HG03558 (cell line): ENCODE data around the gene PDLIM5.
A peak's percentile ranks its signal among the peaks of the same experiment; 100 is the strongest.
"Not testable (repeated sequence)": the region's sequence is repeated elsewhere in the genome, so short reads cannot be mapped to it uniquely, and the experiment has no call there.

Source experiments
- ATAC-seq: cut with Tn5 transposase; IDR thresholded peaks from one replicate; pipeline ENCODE4 v1.9.1; 2021; ENCODE audit warnings: moderate number of reproducible peaks; ENCODE audit not compliant: unreplicated experiment; ENCODE audit errors: extremely low read depth

Gene PDLIM5

DNA sequence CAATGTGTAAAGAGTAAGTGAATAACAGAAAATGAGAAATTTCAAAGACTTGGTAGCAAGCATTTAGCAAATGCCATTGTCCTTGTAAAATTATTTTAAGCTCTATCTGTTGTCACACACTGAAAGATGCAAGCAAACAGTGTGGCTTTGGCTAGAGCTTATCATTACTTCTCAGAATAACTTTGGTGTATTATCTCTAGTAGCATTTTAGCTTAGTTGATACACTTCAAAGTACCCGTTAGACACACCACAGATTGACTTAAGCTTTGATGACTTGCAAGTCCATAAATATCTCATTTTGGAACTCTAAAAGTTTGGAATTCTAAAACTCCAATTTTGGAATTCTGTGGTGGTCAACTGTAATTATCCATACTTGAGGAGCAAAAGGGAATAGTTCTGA is 98.6 kb downstream of the PDLIM5 start:
- ATAC-seq, result no peak

DNA sequence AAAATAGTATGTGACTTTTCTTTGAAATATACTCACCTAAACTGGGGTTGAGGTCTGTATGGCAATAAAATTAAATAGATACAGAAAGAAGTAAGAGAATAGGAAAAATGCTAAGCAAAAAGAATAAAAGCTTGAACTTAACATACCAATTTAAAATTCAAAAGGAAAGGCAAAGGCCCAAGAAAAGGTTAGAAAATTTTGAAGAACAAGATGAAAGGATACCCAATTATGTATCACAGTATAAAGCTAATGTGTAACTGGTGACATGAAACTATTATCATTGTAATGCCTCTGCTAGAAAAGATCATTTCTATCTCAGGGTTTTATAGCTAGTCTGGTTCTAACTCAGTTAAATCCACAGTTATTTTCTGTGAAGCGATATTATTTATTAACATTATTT is 99.1 kb downstream of the PDLIM5 start:
- ATAC-seq, result no peak

DNA sequence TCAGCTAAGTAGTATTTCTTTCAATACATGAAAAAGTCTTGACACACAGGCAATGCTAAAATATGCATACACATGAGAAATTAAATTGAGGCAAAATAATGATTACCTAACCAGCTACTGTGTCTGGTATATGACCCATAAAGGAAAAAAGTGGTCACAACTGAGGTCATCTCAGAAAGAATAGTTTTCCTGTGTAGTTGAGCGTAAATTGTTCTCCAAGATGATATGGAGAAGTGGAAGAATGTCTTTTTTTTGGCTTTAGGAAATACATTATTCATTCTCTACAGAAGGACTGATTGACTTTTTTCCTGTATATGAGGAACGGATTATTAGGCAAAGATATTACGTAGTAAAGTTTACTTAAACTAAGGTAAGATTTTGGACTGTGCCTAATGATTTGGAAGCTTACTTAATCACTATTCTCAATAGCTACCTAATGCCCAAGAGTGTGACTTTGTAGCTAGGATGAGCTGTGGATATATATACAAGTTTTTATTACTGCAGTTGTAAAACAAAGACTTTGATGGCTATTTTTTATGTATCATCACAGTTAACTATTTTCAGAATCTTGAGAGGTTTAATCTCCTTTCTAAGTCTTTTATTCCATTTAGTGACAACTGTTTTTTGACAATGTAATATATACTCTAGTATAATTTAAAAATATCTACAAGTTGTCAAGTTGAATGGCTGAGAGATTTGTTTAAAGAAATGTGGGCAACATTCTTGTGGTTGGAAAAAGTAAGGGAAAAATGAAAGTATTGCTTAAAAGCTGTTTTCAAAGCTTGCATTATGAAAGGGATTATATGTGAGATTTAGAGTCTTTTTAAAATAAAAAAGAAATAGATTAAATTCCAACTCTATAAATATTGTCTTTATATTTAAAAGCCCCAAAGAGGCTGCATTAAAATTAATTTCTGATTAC is 100.2 kb downstream of the PDLIM5 start:
- no peak for ATAC-seq

DNA sequence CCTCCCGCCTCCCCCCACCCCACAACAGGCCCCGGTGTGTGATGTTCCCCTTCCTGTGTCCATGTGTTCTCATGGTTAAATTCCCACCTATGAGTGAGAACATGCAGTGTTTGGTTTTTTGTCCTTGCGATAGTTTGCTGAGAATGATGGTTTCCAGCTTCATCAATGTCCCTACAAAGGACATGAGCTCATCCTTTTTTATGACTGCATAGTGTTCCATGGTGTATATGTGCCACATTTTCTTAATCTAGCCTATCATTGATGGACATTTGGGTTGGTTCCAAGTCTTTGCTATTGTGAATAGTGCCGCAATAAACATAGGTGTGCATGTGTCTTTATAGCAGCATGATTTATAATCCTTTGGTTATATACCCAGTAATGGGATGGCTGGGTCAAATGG is 104.3 kb downstream of the PDLIM5 start:
- not testable (repeated sequence) for ATAC-seq

DNA sequence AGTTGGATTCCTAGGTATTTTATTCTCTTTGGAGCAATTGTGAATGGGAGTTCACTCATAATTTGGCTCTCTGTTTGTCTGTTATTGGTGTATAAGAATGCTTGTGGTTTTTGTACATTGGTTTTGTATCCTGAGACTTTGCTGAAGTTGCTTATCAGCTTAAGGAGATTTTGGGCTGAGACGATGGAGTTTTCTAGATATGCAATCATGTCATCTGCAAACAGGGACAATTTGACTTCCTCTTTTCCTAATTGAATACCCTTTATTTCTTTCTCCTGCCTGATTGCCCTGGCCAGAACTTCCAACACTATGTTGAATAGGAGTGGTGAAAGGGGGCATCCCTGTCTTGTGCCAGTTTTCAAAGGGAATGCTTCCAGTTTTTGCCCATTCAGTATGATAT is 105.9 kb downstream of the PDLIM5 start:
- not testable (repeated sequence) for ATAC-seq

DNA sequence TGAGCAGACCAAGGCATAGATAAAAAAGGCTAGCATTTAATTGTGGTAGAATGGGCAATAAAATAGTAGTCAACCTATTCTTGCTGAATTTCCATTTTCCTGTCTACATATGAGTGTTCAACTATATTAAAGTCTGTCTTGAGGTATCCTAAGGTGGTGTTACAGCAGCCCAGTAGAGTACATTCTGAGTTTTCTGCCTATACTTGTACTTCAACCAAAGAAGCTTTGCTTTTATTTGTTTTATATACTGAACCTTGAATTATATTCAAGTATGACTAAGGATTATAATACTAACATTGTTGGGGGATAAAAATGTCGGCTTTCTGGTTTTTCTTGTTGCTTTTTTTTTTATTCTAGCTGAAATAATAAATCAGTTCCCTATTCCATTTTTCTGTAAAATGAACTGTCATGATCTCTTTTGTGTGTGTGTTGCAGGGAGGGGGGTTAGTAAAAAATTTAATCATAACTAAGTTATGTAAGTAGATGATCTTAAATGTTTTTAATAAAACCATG is 106.7 kb downstream of the PDLIM5 start:
- no peak for ATAC-seq

DNA sequence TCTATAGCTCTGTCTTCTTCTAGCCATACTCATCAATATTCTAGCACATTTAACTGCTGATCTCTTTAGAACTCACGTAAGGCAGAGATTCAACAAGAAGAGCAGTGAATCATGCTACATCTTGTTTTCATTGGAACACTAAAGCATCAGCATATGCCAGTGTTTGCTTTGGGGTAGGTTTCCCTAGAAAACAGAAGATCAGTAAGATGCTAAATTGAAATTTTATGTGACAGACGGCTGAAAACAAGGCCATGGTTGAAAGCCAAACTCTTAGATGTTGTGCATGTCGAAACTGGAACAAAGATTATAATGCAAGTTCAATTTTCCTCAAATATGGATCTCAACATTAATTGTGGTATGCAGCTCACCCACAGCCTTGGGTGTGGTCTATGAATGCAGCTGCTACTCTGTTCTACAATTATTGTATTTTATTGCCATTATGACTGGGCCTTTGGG is 107.6 kb downstream of the PDLIM5 start:
- no peak for ATAC-seq

DNA sequence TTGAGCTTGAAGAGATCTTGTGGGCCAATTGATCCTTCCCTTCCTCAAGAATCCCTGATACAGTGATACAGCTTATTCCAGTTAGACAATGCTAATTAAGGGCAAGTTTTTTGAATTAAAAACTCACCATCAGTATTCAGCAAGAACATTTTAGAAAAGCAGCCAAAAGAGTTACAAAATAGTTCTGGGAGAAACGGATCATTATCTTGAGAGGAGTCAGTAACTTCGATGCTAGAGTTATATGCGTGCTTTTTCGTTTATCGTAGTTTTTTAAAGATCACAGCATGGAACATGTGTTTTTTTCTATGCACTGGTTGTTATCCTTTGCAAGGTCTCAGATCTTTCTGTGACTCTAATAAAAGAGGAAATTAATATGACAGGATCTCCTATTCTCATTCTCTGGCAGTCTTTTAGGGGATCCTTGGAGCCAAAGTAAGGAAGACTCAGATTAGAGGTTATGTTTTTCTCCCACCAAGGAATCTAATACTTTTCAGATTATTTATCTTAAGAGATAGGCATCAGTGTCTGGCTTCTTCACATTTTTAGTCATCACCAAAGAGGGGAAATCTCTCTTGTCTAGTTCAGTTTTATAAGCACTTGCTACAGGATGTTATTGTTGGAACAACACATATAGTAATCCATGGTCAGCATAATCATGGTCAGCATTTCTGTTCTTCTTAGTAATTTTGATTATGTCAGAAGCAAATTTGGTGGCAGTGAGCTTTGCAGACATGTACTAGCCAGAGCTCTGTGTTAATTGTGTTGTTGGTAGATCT is 109.7 kb downstream of the PDLIM5 start:
- no peak for ATAC-seq

DNA sequence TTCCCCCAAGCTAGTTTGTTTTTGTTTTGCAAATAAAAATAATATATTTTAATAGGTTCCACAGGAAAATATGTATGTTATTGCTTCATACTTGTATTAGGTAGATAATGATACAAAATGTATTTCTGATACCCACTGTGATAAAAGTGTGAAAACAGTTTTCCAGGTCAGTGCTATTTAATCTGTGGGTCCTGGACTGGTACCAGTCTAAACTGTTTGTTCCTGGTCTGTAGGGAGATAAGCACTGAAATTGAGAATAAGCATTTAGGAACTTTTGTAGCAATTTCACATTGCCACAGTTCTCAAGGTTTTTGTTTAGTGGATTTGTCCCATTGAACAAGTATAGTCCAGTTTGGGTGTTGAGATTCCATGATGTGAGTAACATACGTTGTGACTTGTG is 110.5 kb downstream of the PDLIM5 start:
- ATAC-seq, result no peak

DNA sequence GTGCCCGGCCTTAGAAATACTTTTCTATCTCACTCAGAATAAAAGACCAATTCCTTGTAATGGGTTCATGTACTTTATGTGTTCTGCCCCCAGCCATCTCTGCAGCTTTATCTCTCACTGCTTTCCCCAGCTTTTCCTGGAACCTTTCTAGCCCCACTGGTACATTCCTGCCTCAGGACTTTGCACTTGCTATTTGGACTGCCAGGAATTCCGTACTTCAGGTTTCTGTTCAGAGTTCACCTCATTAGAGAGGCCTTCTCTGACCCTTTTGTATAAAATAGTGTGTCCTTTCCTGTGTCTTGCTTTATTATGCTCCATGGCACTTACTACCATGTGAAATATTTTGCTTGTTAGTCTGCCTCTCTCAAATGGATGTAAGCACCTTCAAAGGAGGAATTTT is 112.5 kb downstream of the PDLIM5 start:
- no peak for ATAC-seq

DNA sequence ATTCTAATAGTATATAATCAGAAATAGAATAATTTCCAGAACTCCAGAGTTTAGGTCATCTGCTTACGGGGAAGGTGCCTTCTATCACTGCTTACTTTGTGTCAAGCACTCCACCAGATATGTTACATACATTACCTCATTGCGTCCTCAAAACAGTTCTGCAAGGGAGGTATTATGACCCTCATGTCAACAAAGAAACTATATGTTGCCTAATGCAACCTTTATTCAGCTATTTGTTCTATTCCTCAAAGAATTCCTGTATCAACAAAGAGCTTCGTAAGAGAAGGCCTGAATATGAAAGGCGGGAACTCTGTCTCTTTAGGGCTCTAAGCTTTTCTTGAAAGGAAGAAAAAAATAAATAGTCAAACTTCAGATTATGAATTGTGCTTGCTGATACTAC is 114.7 kb downstream of the PDLIM5 start:
- ATAC-seq, result no peak

DNA sequence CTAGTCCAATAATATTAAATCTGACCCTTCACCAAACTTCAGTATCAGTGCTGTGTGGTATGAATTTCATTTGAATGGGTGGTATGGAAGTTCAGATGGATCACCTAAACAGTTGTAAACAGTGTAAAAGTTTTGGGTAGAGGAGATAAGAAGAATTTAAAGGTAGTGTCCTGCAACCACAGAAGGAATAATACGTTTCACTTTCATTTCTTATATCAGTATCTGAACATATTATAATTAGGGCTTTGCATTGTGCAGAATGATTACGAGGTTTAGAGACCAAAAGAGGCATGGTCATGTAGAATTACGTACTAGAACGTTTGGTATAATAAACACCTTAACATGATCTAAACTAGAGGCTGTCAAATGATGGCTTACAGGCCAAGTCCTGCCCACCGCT is 116.1 kb downstream of the PDLIM5 start:
- ATAC-seq, result peak; percentile 67

DNA sequence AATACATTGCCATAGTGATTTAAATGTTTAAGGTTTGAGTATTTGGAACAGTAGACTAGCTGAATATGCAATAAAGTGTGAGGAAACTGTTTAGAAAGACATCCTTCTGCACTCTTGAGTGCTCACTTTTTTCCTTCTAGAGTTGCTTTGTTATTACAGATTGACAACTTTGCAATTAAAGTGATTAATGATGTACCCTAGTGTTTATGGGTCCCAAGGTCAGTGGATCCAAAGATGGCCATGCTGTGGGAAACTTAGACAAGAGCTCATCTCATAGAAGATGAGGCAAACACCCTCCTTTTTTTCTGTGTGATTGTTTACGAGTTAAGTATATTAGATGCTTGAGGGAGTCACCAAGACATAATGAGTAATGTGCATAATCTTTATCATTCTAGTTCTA is 118.8 kb downstream of the PDLIM5 start:
- no peak for ATAC-seq

DNA sequence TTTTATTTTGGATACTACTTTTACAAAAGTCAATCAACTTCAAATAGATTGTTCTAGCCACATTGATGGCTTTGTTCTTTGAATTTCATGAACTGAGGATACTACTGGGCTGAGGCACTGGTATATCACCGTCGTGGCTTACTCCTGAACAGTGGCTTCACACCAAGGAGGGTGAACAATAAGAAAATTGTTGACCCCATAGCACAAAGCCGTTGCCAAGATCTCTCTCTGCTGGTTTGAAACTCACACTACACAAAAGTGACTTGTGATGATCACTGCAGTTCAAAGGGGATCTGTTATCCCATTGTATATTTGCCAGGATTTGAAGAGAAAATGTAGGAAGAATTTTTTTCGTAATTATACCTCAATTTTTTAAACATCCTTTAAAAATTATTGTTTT is 119.6 kb downstream of the PDLIM5 start:
- ATAC-seq, result no peak

DNA sequence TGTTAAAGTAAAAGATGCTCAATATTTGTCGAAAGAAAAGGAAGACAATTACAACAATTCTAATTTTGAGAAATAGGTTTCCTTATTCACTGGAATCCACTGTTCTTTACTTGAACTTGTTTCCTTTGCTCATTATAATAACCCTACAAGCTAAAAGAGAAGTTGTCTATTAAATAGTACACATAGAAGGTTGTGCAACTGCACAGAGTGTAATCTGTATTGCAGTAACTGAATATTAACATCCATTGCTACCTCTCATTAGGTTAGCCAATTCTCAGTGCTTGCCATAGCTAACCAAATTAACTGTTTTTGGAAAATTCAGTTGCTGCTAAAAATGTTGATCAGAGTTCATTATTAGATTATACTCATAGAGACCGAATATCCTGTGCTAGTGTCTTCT is 120.0 kb downstream of the PDLIM5 start:
- ATAC-seq, result no peak

DNA sequence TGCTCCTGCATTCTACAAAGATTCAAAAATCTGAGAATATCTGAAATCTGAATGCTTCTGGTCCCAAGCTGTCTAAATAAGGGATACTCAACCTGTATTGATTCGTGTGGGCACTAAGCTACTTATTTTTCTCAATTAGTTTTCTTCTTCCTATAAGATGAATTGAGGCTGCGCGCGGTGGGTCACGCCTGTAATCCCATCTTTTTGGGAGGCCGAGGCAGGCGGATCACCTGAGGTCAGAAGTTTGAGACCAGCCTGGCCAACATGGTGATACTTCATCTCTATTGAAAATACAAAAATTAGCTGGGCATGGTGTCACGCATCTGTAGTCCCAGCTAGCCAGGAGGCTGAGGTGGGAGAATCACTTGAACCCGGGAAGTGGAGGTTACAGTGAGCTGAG is 122.3 kb downstream of the PDLIM5 start:
- ATAC-seq, result no peak

DNA sequence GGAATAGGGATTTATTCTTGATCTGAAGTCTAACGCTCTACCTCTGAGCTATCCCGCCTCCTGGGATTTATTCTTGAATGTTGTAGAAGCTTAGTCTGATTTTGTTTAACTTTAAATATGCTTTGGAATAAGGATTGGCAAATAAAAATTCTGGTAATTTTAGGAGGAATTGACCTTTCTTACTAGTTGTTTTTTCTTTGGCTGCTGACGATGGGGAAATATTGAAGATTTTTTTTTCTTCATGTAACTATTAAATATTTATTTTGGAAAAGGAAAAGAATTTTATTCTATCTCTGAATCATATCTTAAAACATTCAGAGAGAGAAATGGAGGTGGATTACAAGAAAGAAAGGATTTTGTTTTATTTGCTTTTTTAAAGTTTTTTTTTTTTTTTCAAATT is 122.9 kb downstream of the PDLIM5 start:
- no peak for ATAC-seq

DNA sequence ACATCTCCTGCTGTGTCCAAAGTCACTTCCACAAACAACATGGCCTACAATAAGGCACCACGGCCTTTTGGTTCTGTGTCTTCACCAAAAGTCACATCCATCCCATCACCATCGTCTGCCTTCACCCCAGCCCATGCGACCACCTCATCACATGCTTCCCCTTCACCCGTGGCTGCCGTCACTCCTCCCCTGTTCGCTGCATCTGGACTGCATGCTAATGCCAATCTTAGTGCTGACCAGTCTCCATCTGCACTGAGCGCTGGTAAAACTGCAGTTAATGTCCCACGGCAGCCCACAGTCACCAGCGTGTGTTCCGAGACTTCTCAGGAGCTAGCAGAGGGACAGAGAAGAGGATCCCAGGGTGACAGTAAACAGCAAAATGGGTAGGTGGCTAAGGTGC is 123.9 kb downstream of the PDLIM5 start:
- ATAC-seq, result no peak

DNA sequence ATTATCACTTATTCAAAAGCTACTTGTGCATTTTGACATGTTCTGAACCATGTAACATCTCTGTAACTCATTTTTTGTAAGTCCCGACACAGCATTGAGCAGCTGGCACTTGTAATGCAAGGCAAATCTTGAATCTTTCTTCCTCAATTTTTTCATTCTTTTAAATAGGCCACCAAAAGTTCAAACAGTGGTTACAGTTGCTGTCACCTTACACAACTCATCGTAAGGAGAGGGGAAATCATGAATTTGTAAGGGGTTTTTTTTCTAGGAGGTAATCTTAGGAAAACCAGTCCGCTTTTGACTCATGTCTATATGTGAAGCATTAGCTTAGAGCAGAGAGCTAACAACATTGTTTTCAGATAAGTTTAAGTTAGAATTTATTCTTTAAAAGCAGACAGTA is 124.5 kb downstream of the PDLIM5 start:
- ATAC-seq, result no peak

DNA sequence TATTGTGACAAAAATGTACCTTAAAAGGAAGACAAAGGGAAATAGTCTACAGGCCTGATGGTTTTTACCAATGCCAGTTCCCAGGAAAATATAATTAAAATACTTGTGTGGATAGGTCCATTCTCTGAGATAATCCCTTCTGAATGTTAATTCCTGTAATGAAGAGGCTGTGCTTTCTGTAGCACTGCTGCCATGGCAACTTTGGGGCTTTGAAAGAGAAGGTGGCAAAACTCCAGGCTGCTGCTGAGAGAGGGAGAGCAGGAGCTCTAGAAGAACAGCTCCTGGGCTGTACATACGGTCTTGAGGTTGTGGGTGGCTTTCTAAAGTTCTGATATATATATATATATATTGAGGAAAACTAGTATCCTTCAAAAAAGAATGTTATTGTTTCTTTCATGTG is 125.4 kb downstream of the PDLIM5 start:
- ATAC-seq, result no peak

DNA sequence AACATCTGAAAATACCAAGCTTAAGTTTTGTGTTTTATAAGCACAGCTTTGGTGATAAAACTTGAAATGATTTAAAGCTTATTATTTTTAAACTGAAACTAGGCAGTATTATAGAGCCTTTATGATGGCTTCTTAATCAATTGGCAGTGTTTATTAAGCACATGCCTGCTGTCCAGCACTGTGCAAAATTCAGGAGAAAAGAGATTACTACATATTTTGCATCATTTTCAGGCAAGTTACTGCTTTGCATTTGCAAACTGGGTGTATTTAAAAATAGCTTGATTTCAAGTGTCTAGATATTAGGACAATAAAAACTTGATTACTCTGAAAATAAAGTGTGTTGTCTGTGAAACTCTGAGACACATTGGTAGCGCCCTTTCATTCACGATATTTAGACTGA is 126.5 kb downstream of the PDLIM5 start:
- ATAC-seq, result no peak
